Activated CD4-positive, alpha-beta T cell treated with anti-CD3 and anti-CD28 coated beads, Interleukin-2, Interleukin-4, amounts not matched to agents 100 ng/mL and 50 ng/mL, durations not matched to agents 16 hours and 8 hours (primary cell): Measurements from ENCODE around the gene MRPL12.
A peak's percentile ranks its signal among the peaks of the same experiment; 100 is the strongest.

ENCODE experiments used
- DNase-seq: peaks from one replicate; pipeline ENCODE4 v3.0.0-alpha.2; 2020; ENCODE audit warnings: low spot score

MRPL12 gene

DNA sequence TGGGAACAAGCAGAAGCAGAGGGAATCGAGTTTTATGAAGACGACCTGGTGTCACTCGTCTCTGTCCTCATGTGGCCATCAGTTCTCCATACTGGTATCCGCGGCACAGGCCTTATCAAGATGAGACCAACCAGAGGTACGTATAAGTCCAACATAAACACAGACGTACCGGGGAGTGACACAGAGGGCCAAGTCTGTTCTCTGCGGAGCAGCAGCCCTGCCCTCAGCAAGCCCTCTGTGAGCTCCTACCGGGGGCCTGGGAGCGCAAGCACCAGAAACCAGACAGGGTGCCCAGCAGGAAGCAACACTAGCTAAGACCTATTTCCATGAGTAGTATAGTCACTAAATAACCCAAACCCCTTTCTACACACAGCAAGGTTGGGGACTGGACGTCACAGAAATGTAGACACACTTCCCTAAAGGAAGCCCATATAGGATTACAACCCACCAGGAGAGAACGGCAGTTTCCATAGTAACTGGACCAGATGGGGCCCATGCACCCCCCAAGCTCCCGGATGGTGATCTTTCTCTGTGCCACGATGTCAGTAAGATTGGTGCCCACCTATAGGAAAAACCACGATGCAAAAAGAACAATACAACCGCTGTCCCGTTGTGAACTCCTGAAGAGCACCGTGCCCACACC lies 20.5 kb upstream of the MRPL12 start:
- DNase-seq, result no peak

DNA sequence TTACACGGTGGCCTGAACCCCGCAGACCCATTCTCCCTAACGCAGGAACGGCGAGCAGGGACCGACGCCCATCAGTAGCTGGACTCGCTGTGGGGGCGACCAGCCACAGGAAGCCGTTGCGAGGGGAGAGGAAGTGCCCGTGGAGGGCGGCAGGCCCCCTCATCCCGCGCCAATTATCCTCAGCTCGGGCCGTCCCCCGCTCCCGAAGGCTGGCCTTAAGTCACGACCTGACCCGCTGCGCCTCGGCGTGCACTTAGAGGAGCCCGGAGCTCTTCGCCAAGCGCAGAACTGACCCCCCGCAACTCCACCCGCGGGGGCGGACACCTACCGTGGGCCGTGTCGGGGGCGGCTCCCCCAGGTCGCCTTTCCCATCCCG lies 20.0 kb upstream of the MRPL12 start:
- no peak for DNase-seq

- DNase-seq, result peak; percentile 99
Measured at GRCh38 chr17:81683584-81684441, 19.4 kb upstream of the MRPL12 start, which contains the start of the genes ARL16 and HGS. Gene ARL16 (minus strand): TSS chr17:81683797. CDS start chr17:81683753, 44 bp downstream. Gene HGS (plus strand): TSS chr17:81684011. CDS start chr17:81684067, 56 bp downstream.

DNA sequence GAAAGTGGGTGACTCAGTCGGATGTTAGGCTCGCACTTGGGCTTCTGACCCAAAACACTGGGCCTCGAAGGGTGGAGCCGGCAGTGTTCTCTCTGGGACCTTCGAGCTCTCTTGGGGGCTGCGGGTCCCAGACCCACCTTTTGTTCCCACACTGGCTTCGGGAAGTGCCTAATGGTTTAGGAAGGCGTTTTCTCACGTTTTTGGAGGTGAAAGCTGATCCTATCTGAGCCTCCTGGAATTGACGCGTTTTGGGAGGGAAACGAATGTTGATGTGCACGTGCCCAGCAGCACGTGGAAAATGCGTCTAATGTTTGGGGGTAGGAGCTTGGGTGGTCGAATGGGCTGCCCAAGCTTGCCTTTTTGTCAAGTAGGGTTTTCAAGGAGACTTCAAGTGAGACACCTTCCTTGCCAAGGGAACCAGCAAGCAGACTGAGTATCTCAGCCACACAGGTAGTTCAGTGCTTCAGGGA lies 18.7 kb upstream of the MRPL12 start:
- DNase-seq, result peak; percentile 27

DNA sequence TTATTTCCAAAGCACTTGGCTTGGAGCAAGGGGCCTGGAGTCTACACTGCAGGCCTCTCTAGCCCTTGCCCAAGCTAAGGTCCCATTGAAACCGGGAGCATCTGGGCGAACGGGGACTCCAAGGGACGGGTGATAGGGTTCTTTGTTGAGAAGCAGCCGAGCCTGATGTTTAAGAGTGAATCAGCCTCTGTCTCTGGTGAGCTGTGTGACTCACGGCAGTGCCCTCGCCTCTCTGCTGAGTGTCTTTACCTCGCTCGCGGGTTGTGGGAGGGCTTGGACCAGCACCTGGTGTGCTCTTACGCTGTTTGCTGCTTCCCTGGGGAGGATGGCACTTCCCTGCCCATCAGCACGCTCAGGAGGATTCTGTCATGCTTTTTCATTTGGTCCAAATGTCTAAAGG lies 18.1 kb upstream of the MRPL12 start:
- peak; percentile 46 for DNase-seq

DNA sequence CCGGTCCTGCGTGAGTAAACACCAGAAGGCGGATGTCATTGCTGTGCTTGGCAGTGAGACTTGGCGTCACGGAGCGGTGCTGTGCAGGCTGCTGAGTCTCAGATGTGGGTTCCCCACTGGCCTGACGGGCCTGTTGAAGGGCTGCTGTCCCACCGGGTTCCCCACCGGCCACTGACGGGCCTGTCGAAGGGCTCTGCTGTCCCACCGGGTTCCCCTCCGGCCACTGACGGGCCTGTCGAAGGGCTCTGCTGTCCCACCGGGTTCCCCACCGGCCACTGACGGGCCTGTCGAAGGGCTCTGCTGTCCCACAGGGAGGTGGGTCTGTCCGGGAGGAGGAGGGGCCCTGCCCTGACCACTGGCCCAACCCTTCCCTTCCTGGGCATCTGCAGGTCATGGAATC lies 16.6 kb upstream of the MRPL12 start:
- DNase-seq, result no peak

GRCh38 chr17:81687770-81688541 lies 15.2 kb upstream of the MRPL12 start:
- no peak for DNase-seq

GRCh38 chr17:81688616-81689015 lies 14.6 kb upstream of the MRPL12 start:
- DNase-seq, result no peak

DNA sequence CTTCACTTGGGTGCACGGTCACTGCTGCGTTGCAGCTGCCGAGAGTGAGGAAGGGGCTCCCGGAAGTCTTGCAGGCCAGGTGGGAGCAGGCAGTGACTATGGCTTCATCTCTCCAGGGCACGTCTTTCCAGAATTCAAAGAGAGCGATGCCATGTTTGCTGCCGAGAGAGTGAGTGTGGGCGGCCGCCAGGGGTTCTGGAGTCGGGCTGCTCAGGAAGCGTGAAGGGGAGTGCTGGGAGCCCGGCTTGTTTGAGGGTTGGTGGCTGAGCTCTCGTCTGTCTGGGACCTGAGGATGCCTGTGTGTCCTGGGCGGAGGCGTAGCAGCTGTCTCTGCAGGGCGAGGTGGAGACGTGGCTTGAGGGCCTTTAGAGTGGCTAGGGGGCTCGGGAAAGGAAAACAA lies 13.1 kb upstream of the MRPL12 start:
- no peak for DNase-seq

DNA sequence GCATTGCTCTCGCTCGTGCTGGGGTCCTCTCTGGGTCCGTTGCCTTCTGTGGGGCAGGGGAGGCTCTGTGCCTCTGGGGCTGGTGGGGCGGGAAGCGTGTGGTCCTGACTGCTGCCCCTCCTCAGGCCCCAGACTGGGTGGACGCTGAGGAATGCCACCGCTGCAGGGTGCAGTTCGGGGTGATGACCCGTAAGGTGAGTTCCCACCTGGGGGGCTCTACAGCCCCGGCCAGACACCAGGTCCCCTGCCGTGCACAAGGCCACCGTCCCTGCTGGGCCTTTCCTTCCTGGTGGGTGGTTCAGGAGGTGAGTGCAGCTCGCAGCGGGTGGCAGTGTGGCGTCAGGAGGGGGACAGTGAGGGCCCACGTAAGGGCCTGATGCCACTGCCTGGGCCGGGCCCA lies 12.6 kb upstream of the MRPL12 start:
- no peak for DNase-seq

- DNase-seq, result no peak
Measured at GRCh38 chr17:81691196-81691595, 12.0 kb upstream of the MRPL12 start.

DNA sequence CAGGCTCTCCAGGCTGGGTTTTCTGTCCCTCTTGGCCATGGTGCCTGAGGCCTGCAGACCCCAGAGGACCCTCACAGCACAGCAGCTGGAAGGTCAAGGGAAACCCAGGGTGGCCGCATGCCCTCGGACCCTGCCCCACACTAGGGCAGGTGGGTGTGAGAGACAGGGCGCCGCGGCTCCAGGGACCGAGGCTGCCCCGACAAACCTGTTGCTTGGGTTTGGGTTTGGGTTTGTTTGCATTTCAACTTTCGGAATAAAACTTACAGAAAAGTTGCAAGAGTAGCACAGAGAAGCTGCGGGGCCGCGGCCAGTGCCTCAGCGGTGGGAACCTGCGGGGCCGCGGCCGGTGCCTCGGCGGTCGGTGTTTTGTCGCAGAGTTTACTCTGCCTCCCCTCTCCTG lies 11.6 kb upstream of the MRPL12 start:
- DNase-seq, result no peak

DNA sequence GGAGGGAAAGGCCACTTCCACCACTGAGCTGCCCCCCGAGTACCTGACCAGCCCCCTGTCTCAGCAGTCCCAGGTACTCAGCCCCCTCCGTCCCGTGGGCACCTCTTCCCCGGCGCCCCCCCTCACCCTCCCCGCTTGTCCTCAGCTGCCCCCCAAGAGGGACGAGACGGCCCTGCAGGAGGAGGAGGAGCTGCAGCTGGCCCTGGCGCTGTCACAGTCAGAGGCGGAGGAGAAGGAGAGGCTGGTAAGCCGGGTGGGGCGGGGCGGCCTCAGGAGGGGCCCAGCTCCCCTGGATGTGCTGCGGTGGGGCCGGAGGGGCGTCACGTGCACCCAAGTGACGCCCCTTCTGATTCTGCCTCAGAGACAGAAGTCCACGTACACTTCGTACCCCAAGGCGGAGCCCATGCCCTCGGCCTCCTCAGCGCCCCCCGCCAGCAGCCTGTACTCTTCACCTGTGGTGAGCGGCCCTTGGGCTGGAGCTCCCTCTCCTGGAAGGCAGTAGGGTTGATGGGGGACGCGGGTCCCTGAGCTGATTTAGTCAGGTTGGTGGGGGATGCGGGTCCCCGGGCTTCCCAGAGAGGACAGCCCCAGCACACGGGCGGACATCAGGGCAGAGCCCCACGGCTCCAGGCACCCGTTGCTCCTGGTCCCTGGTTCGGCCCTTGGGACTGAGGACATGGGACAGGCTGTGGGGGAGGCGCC lies 9.5 kb upstream of the MRPL12 start:
- DNase-seq, result no peak

GRCh38 chr17:81694810-81695209 lies 8.4 kb upstream of the MRPL12 start:
- no peak for DNase-seq

GRCh38 chr17:81695211-81695610 lies 8.0 kb upstream of the MRPL12 start:
- no peak for DNase-seq

DNA sequence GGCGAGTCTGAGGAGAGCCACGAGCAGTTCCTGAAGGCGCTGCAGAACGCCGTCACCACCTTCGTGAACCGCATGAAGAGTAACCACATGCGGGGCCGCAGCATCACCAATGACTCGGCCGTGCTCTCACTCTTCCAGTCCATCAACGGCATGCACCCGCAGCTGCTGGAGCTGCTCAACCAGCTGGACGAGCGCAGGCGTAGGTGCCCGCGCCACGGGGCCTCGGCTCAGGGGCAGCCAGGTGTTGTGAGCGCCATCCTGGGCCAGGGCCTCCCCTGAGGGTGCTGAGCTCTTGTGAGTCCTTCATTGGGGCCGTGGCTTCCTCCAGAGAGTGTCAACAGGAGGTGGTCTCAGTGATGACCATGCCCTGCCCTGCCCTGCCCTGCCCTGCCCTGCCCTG lies 7.4 kb upstream of the MRPL12 start:
- DNase-seq, result no peak

DNA sequence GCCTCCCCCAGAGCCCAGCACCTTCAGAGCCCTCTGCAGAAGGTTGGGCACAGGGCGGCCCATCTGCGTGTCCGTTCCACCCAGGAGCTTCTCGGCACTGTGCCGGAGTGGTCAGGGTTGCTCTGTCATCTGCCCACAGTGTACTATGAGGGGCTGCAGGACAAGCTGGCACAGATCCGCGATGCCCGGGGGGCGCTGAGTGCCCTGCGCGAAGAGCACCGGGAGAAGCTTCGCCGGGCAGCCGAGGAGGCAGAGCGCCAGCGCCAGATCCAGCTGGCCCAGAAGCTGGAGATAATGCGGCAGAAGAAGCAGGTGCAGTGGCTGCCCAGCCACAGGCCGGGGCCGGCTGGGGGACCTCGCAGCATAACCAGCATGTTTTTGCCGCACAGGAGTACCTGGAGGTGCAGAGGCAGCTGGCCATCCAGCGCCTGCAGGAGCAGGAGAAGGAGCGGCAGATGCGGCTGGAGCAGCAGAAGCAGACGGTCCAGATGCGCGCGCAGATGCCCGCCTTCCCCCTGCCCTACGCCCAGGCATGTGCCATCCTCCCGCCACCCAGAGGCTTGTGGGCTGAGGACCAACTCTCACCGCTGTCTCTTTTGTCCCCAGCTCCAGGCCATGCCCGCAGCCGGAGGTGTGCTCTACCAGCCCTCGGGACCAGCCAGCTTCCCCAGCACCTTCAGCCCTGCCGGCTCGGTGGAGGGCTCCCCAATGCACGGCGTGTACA lies 6.8 kb upstream of the MRPL12 start:
- DNase-seq, result no peak

DNA sequence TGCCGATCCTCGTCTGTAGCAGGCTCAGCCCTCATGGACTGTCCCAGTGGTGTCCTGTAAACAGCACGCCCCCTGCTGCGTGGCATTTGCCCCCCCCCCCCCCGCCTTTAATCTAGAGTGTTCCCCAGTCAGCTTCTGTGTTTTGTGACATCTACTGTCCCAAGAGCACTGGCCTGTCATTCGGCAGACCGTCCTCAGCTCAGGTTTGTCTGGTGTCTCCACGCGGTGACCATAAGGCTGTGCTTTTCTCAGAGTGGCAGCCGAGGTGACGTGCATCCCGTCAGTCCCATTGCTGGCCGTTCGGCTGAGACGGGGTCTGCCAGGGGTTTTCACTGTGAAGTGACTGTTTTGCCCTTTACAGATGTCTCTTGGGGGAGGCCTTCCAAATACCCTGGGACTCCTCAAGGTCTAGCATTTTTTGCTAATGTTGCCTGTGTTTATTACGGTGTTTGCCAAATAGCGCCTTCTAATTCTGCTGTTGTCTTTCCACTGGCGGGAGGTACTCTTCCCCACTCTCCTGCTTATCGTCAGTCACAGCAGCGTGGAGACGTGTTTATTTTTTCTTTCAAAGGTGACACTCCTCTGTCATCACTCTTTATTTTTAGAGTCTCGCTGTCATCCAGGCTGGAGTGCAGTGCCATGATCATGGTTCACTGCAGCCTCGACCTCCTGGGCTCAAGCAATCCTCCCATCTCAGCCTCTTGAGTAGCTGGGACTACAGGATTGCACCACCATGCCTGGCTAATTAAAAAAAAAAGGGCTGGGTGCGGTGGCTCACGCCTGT lies 5.7 kb upstream of the MRPL12 start:
- no peak for DNase-seq

DNA sequence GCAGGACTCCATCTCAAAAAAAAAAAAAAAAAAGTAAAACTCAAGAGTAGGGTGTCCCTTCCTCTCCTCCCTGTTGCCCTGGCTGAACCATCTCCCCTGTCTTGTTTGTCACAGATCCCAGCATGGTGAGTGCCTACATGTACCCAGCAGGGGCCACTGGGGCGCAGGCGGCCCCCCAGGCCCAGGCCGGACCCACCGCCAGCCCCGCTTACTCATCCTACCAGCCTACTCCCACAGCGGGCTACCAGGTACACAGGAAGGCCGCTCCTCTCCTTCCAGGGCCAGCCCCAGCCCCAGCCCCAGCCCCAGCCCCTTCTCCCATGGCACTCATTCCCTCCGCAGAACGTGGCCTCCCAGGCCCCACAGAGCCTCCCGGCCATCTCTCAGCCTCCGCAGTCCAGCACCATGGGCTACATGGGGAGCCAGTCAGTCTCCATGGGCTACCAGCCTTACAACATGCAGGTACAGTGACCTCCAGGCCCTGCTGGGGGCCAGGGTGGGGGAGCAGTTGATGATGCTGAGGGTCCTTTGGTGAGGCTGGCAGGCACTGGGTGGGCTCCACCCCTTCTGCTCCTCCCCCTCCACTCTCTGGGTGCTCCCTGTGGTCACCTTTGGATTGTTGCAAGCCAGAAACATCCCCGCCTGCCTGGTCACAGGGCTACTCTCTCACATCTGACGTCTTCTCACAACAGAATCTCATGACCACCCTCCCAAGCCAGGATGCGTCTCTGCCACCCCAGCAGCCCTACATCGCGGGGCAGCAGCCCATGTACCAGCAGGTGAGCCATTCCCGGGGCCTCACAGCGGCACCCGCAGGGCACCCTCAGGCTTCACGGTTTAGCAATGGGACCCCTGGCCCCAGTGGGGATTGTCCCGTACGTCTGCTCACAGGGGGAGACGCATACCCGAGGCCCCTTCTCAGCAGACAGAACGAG lies 2.5 kb upstream of the MRPL12 start:
- DNase-seq, result no peak
